Brain (organoid and tissue), 1 donor: ENCODE data around the gene BOC. TPM values are rescaled to one million over a fixed set of nuclear protein-coding genes. Genes with fewer than 3 reads are reported as not detected.

ENCODE experiments used
- polyA plus RNA-seq: library from polyadenylated mRNA; stranded (reverse); fragments of 350-450 nt; fragmentation: Illumina TruSeq; extraction: RNeasy Lipid Tissue Mini Kit (QIAGEN cat#74804); gene quantifications from one replicate; pipeline ENCODE4 v1.2.3, GENCODE V29; 2015; ENCODE audit warnings: low read depth, low replicate concordance; ENCODE audit not compliant: insufficient read depth

The BOC gene
- polyA plus RNA-seq, 1 donor from 2014 or later, result 23.3 TPM

Other genes starting within 250 kb of the BOC start
- not detected for gene CD200R1, start 236.5 kb upstream of the BOC start, polyA plus RNA-seq
- gene GTPBP8, start 220.6 kb upstream of the BOC start, polyA plus RNA-seq, result 4.9 TPM
- gene CFAP44, start 229.9 kb downstream of the BOC start, polyA plus RNA-seq, result 1.0 TPM